T-helper 2 cell treated with Interferon-gamma antibody and Interleukin-4, amounts not matched to agents 5 μg/mL and 100 μg/mL, for 36 hours (primary cell): Measurements from ENCODE around the gene HELT.
"Not testable (repeated sequence)": the region's sequence is repeated elsewhere in the genome, so short reads cannot be mapped to it uniquely, and the experiment has no call there.

Experiments
- DNase-seq: peaks from one replicate; pipeline ENCODE4 v3.0.0; 2021; ENCODE audit warnings: low spot score
- H3K27ac Mint-ChIP-seq: one replicate; pipeline ENCODE4 v1.8.0; 2021; ENCODE audit warnings: mild to moderate bottlenecking, mixed read lengths
- H3K27me3 Mint-ChIP-seq: one replicate; pipeline ENCODE4 v1.8.0; 2021; ENCODE audit warnings: low read depth, mixed read lengths
- H3K36me3 Mint-ChIP-seq: one replicate; pipeline ENCODE4 v1.8.0; 2021; ENCODE audit warnings: low read depth, mixed read lengths
- H3K4me1 Mint-ChIP-seq: one replicate; pipeline ENCODE4 v1.8.0; 2021; ENCODE audit warnings: low read depth, mixed read lengths
- H3K4me3 Mint-ChIP-seq: one replicate; pipeline ENCODE4 v1.8.0; 2022; ENCODE audit warnings: mild to moderate bottlenecking, moderate library complexity, mixed read lengths
- H3K9me3 Mint-ChIP-seq: one replicate; pipeline ENCODE4 v1.8.0; 2021; ENCODE audit warnings: mixed read lengths

Gene HELT

DNA sequence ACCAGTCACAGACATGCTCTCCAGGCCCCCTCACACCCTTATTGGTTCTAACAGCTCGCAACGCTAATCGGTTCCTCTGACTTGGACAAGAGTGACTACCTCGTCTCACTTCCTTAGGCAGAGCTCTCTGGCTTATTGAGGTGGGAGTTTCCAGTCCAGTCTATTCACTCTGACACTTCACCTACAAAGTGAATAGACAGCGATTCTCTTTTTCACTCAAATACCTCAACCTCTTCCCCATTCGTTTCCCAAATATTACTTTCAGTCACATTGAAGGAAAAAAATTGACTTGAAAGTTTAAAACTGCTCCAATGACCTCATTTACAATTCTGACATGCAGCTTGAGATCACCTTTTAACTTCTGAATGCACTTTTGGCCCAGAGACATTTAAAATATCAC, 17.7 kb downstream of the HELT start:
- no peak for DNase-seq
- Mint-ChIP-seq H3K27me3 (peaks cover 33% of the 10 kb centered on the region), H3K9me3 (no peaks in the 10 kb centered on the region), H3K27ac (no peak overlapping the region), H3K36me3 (no peaks in the 10 kb centered on the region), H3K4me1 (peaks cover 6% of the 10 kb centered on the region), H3K4me3 (no peak overlapping the region)

DNA sequence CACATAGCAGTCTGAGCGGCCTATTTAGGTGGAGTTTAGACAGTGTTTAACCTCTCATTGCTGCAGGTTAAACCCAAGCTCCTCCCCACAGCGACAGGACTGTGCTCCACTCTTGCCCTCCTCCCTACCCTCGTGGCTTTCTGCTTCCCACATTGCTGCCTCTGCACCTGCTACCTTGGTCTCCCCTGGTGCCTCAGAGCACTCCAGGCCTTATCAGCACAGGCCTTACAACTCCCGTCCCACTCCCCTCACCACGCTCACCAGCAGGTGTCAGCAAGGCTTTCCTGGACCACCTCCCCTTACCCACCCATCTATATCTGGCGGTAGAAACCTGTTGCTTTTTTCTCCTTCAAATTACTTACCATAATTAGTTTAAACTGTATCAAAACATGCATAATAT, 18.6 kb downstream of the HELT start:
- no peaks in the 10 kb centered on the region for H3K9me3 Mint-ChIP-seq

GRCh38 chr4:185039508-185040273, 21.4 kb downstream of the HELT start:
- Mint-ChIP-seq H3K4me1 (peaks cover 6% of the 10 kb centered on the region), H3K27ac (no peak overlapping the region), H3K36me3 (no peaks in the 10 kb centered on the region), H3K27me3 (peaks cover 11% of the 10 kb centered on the region), H3K9me3 (no peaks in the 10 kb centered on the region), H3K4me3 (peak overlapping the region; percentile 51)
- DNase-seq, result peak; percentile 20

More for the DNA sequence above, 18.6 kb downstream of the HELT start:
- no peaks in the 10 kb centered on the region for H3K36me3 Mint-ChIP-seq
- H3K27ac Mint-ChIP-seq, result no peak overlapping the region
- H3K27me3 Mint-ChIP-seq, result peaks cover 28% of the 10 kb centered on the region
- DNase-seq, result no peak
- no peak overlapping the region for H3K4me3 Mint-ChIP-seq
- peaks cover 6% of the 10 kb centered on the region for H3K4me1 Mint-ChIP-seq

DNA sequence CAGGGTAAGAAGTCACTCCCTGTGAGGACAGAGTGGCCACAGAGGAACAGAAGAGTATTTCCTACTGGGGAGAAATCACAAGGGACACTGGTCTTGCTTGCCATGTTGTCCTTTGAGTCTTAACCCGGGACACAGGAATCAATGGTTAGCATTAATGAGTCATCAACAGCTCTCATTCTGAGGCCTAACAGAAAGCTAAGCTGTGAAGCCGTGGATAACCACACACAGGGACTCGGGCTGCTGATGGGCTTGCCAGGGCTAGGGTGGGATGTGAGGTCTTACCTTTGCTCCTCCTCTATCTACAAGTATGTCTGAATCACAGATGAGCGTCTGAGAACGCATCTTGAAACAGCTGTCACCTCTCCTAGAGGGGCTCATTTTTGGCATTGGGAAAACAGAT, 22.2 kb downstream of the HELT start:
- Mint-ChIP-seq H3K36me3 (no peaks in the 10 kb centered on the region), H3K27me3 (peaks cover 16% of the 10 kb centered on the region), H3K27ac (no peak overlapping the region), H3K4me1 (peaks cover 6% of the 10 kb centered on the region), H3K4me3 (no peak overlapping the region), H3K9me3 (no peaks in the 10 kb centered on the region)
- no peak for DNase-seq

DNA sequence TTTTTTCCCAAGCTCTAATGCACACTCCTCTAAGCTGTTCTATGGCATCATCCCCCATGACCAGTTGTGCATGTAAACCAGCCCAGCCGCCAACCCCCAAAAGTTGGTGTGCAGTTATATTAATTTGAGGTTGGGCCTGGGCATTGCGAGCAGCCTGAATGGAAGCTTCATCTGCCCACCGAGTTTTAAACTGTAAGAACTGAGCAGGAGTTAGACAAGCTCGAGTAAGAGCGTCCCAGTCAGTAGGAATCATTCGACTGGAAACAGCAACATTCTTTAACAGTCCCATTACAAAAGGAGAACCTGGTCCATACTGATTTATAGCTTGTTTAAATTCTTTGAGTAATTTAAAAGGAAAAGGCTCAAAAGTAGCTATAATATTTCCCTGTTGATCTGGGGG, 32.0 kb downstream of the HELT start:
- DNase-seq, result not testable (repeated sequence)

GRCh38 chr4:185051283-185051682, 33.0 kb downstream of the HELT start:
- not testable (repeated sequence) for H3K27ac Mint-ChIP-seq, H3K36me3 Mint-ChIP-seq, H3K9me3 Mint-ChIP-seq, DNase-seq, H3K4me3 Mint-ChIP-seq, H3K4me1 Mint-ChIP-seq
- H3K27me3 Mint-ChIP-seq, result peaks cover 25% of the 10 kb centered on the region

More for the DNA sequence above, 32.0 kb downstream of the HELT start:
- not testable (repeated sequence) for H3K4me1 Mint-ChIP-seq, H3K9me3 Mint-ChIP-seq, H3K27ac Mint-ChIP-seq, H3K36me3 Mint-ChIP-seq, H3K4me3 Mint-ChIP-seq
- peaks cover 19% of the 10 kb centered on the region for H3K27me3 Mint-ChIP-seq

DNA sequence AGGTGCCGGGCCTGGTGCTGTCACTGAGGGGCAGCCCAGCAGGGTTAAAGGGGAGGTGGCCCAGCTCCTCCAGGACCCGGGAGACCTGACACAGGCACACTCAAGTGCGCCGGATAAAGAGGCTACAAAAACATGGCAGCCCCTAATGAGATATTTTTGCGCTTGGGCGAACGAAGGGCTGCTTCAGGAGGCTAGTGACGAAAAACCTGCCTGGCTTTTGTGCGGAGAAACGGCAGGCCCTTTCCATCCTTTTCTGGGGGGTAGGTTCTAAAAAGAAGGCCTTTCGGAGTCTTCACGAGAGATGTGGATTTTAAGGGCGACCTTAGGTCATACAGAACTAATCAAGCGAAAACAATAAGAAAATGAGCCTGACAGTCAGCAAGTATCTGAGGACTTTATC, 35.5 kb downstream of the HELT start:
- H3K4me1 Mint-ChIP-seq, result no peaks in the 10 kb centered on the region
- H3K27me3 Mint-ChIP-seq, result peaks cover 30% of the 10 kb centered on the region
- DNase-seq, result no peak
- H3K9me3 Mint-ChIP-seq, result no peaks in the 10 kb centered on the region
- H3K4me3 Mint-ChIP-seq, result no peak overlapping the region
- H3K27ac Mint-ChIP-seq, result no peak overlapping the region
- H3K36me3 Mint-ChIP-seq, result no peaks in the 10 kb centered on the region

- no peaks in the 10 kb centered on the region for H3K36me3 Mint-ChIP-seq
- H3K9me3 Mint-ChIP-seq, result no peaks in the 10 kb centered on the region
- no peak for DNase-seq
- no peak overlapping the region for H3K27ac Mint-ChIP-seq
- H3K4me1 Mint-ChIP-seq, result no peaks in the 10 kb centered on the region
- peaks cover 33% of the 10 kb centered on the region for H3K27me3 Mint-ChIP-seq
- H3K4me3 Mint-ChIP-seq, result no peak overlapping the region
Observed at GRCh38 chr4:185054272-185054671, 36.0 kb downstream of the HELT start.

DNA sequence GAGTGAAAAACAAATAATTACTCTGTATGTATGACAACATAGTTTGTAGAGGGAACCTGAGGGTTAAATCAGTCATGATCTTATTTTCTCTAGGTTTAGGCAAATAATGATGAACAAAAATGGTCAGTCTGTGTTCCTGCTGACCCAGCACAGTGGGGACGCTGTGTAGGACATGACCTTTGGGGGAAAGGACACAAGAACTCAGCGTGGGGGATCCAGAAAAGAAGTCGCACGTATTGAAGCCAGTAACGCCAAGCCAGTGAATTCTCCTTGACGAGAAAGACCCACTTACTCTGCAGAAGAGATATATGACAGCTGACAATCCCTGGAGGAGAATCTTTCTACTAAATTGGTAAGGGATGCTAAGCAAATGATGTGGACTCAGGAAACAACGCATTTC, 36.6 kb downstream of the HELT start:
- Mint-ChIP-seq H3K4me3 (no peak overlapping the region), H3K27ac (no peak overlapping the region), H3K27me3 (peaks cover 29% of the 10 kb centered on the region), H3K4me1 (no peaks in the 10 kb centered on the region), H3K9me3 (no peaks in the 10 kb centered on the region), H3K36me3 (no peaks in the 10 kb centered on the region)
- no peak for DNase-seq

DNA sequence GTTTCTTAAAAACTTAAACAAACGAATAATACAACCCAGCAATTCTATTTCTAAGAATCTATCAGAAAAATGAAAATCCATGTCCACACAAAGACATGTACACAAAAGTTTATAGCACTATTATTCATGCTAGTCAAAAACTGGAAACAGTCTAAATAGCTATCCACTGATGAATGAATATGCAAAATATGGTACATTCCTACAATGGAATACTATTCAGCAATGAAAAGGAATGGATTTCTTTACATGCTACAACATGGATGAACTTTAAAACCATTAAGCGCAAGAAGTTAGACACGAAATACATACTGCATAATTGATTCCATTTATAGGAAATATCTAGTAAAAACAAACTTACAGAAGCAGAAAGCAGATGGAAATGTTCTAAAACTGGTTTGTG, 43.3 kb downstream of the HELT start:
- Mint-ChIP-seq H3K4me3 (no peak overlapping the region), H3K36me3 (no peaks in the 10 kb centered on the region), H3K27me3 (peaks cover 16% of the 10 kb centered on the region), H3K9me3 (no peaks in the 10 kb centered on the region), H3K27ac (no peak overlapping the region), H3K4me1 (no peaks in the 10 kb centered on the region)
- DNase-seq, result no peak

- Mint-ChIP-seq H3K4me1 (no peaks in the 10 kb centered on the region), H3K9me3 (no peaks in the 10 kb centered on the region), H3K36me3 (no peaks in the 10 kb centered on the region), H3K27ac (no peak overlapping the region), H3K27me3 (peaks cover 12% of the 10 kb centered on the region), H3K4me3 (no peak overlapping the region)
- no peak for DNase-seq
Observed at GRCh38 chr4:185062606-185063005, 44.3 kb downstream of the HELT start.

GRCh38 chr4:185066179-185066578, 47.9 kb downstream of the HELT start:
- Mint-ChIP-seq H3K4me3 (no peak overlapping the region), H3K27me3 (peaks cover 9% of the 10 kb centered on the region), H3K4me1 (no peaks in the 10 kb centered on the region), H3K9me3 (no peaks in the 10 kb centered on the region), H3K27ac (no peak overlapping the region), H3K36me3 (no peaks in the 10 kb centered on the region)
- no peak for DNase-seq

DNA sequence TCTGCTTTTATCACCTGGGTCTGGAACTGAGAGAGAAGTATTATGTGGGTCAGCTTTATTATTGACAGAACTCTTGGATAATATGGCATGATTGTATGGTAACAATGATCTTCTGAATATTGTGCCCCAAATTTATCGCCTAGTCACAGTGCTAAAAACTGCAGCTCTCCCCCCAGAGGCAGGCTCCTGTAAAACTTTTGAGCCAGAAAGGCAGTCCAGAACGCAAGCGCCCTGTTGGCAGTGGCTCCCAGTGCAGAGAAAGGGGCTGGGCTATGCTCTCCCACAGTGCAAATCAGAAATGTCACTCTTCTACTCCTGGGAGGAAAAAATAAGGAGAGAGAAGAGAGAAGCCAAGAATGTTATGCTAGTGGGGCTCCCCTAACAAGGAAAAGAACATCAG, 50.5 kb downstream of the HELT start:
- Mint-ChIP-seq H3K9me3 (no peaks in the 10 kb centered on the region), H3K4me1 (no peaks in the 10 kb centered on the region), H3K4me3 (no peak overlapping the region), H3K27me3 (peaks cover 19% of the 10 kb centered on the region), H3K27ac (no peak overlapping the region), H3K36me3 (no peaks in the 10 kb centered on the region)
- no peak for DNase-seq
